ENCODE measurements around the gene PRR13.

GRCh38 chr12:53454707-53455106 is 13.2 kb downstream of the PRR13 start:
- TF ChIP-seq CTCF (IDR thresholded peaks at IDR 0.05) (no peak), POLR2A (IDR thresholded peaks at IDR 0.05) (no peak)

Measured in esophagus squamous epithelium (tissue), 4 donors.